Activated CD8-positive, alpha-beta T cell treated with anti-CD3 and anti-CD28 coated beads, Interleukin-2, amount 10 ng/mL, durations not matched to agents 7 days and 5 days (primary cell): ENCODE data around the gene GSTA3. TPM values are rescaled to one million over a fixed set of nuclear protein-coding genes. Genes with fewer than 3 reads are reported as not detected.
"Not testable (repeated sequence)": the region's sequence is repeated elsewhere in the genome, so short reads cannot be mapped to it uniquely, and the experiment has no call there.

Experiments used
- ATAC-seq: fragments of 150-1000 bp; cut with Tn5 transposase; one replicate; pipeline ENCODE4 v1.10.0; 2021; ENCODE audit warnings: moderate library complexity
- CTCF ChIA-PET: fragments of 350-600 bp; sonication (Branson Sonifier 250); formaldehyde crosslinking; loops from one replicate; lab custom pipeline; 2021; ENCODE audit warnings: antibody characterized with exemption; lab: Charles Lee
- POLR2A ChIA-PET: fragments of 350-600 bp; sonication (Branson Sonifier 250); formaldehyde crosslinking; loops from one replicate; lab custom pipeline; 2021; ENCODE audit warnings: antibody characterized with exemption; lab: Charles Lee
- DNase-seq: peaks from one replicate; pipeline ENCODE4 v3.0.0-alpha.2; 2020
- H3K27ac Mint-ChIP-seq: one replicate; pipeline ENCODE4 v1.8.0; 2021; ENCODE audit warnings: mild to moderate bottlenecking, mixed read lengths
- H3K27me3 Mint-ChIP-seq: one replicate; pipeline ENCODE4 v1.8.0; 2021; ENCODE audit warnings: low read depth, mixed read lengths
- H3K36me3 Mint-ChIP-seq: one replicate; pipeline ENCODE4 v1.8.0; 2021; ENCODE audit warnings: low read depth, mixed read lengths
- H3K4me1 Mint-ChIP-seq: one replicate; pipeline ENCODE4 v1.8.0; 2021; ENCODE audit warnings: low read depth, mixed read lengths
- H3K4me3 Mint-ChIP-seq: one replicate; pipeline ENCODE4 v1.8.0; 2021; ENCODE audit warnings: mild to moderate bottlenecking, mixed read lengths
- H3K9me3 Mint-ChIP-seq: one replicate; pipeline ENCODE4 v1.8.0; 2022; ENCODE audit warnings: mixed read lengths; ENCODE audit not compliant: insufficient read depth
- total RNA-seq, 2 experiments: library from RNA; stranded (reverse); gene quantifications; one replicate each; pipeline ENCODE4 v1.2.3, GENCODE V29; 2021

Gene GSTA3
- total RNA-seq, 2 experiments from 2014 or later: not detected

DNA sequence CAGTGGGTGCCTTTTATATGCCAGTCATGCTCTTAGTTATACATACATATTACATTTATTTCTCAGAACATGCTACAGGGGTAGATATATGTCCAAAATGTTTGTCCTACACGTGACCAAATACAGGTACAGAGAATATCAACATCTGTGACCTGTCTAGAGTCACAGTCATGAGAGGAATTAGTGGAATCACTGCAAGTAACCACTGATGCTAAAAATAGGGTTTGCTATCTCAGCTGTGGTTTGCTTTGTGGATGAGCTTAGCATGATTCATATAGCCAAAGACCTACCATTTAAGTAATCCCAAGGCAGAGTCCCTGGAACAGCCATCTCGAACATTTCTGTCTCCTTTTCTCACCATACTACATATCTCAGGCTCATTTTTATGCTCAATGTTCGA, 32.3 kb downstream of the GSTA3 start:
- Mint-ChIP-seq H3K9me3 (no peaks in the 10 kb centered on the region), H3K4me1 (peaks cover 10% of the 10 kb centered on the region), H3K27ac (no peak overlapping the region), H3K4me3 (no peak overlapping the region), H3K36me3 (no peaks in the 10 kb centered on the region), H3K27me3 (peaks cover 7% of the 10 kb centered on the region)
- ChIA-PET POLR2A (no interaction called here), CTCF (no interaction called here)
- ATAC-seq: no peak
- no peak for DNase-seq

DNA sequence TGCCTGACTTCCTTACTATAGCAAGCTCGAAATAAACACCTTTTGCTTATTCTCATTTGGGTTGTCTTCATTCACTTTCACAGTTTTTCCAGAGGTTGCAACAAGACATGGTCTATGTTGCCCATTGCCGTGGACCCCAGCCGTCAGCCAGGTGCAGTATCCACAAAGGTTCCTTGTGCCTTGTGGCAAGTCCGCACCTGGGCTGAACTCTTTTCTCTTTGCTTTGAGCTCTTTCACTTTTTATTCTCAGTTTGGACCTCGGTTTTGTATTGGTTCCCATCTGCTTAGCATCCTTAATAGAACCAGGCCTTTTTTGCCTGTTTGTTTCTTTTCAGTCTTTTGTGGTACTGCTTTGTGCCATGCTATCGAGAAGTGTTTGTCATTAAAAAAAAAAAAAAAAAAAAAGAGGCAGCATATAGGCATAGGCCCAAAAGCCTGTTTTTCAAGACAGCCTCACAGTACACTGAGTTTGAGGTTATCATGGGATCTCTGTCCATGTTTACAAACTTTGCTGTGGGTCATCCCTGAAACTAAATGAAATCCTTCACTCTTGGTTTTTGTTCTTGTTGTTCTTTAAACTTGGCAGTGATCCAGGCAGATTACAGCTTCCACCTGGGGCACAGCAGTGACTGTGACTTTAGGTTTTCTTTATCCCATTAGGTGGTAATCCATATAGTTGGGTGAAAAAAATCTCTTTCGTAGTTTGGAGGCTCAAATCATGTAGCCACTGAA, 33.3 kb downstream of the GSTA3 start:
- peaks cover 14% of the 10 kb centered on the region for H3K27me3 Mint-ChIP-seq
- no peak overlapping the region for H3K27ac Mint-ChIP-seq
- peaks cover 3% of the 10 kb centered on the region for H3K4me1 Mint-ChIP-seq
- no peaks in the 10 kb centered on the region for H3K9me3 Mint-ChIP-seq
- H3K4me3 Mint-ChIP-seq: no peak overlapping the region
- H3K36me3 Mint-ChIP-seq: no peaks in the 10 kb centered on the region
- ATAC-seq (no peak), DNase-seq (no peak)
- ChIA-PET POLR2A (no interaction called here), CTCF (no interaction called here)

DNA sequence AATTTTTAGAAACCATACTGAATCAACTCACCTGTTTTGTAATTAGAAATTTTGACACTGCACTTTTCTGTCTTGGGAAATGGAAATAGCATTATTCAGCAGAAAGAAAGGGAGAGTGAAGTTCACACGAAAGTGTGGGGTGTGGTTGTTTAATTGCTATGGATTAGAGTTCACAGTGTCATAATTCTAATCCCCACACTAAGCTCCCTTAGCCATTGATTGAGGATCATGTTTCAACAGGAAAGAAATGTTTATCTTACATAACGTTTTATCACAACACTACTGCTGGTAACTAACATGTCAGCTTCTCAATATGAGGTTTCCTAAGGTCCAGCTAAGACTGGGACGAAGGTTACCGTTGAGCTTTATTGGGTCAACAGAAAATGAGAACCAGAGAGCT, 37.5 kb downstream of the GSTA3 start:
- ATAC-seq: no peak
- Mint-ChIP-seq H3K27ac (no peak overlapping the region), H3K4me1 (peaks cover 2% of the 10 kb centered on the region), H3K4me3 (no peak overlapping the region), H3K9me3 (no peaks in the 10 kb centered on the region), H3K27me3 (peaks cover 9% of the 10 kb centered on the region), H3K36me3 (no peaks in the 10 kb centered on the region)
- ChIA-PET CTCF (no interaction called here), POLR2A (no interaction called here)
- DNase-seq: no peak

DNA sequence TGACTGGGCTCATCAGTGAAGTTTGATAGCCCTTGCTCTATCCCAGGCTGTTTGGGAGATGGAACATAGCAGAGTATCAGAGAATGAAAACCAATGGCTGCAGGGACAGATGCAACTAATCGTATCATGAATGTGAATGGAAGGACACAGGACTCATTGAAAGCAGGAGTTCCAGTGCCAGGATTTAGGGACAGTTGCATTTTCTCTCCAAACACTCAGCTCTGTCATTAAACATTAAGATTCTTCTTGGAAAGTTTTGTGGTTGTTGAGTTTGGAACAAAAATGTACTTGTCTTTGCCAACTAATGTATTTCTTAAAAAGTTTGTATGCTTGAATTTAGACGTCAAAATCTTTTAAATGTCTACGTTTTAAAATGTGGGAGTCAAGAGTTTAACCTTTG, 37.9 kb downstream of the GSTA3 start:
- ChIA-PET CTCF (no interaction called here), POLR2A (no interaction called here)
- peaks cover 9% of the 10 kb centered on the region for H3K27me3 Mint-ChIP-seq
- DNase-seq (no peak), ATAC-seq (no peak)
- no peak overlapping the region for H3K4me3 Mint-ChIP-seq
- no peaks in the 10 kb centered on the region for H3K9me3 Mint-ChIP-seq
- H3K27ac Mint-ChIP-seq: no peak overlapping the region
- no peaks in the 10 kb centered on the region for H3K36me3 Mint-ChIP-seq
- no peaks in the 10 kb centered on the region for H3K4me1 Mint-ChIP-seq

- H3K27ac Mint-ChIP-seq, ATAC-seq, H3K4me1 Mint-ChIP-seq, POLR2A ChIA-PET, H3K36me3 Mint-ChIP-seq, H3K9me3 Mint-ChIP-seq, CTCF ChIA-PET, H3K27me3 Mint-ChIP-seq, DNase-seq, H3K4me3 Mint-ChIP-seq: not testable (repeated sequence)
These were observed 39.0 kb downstream of the GSTA3 start for GRCh38 chr6:52870335-52871091.

GRCh38 chr6:52868899-52869298, 40.6 kb downstream of the GSTA3 start:
- H3K4me3 Mint-ChIP-seq, ATAC-seq, H3K36me3 Mint-ChIP-seq, H3K4me1 Mint-ChIP-seq, H3K9me3 Mint-ChIP-seq, DNase-seq, POLR2A ChIA-PET, CTCF ChIA-PET, H3K27ac Mint-ChIP-seq: not testable (repeated sequence)
- peaks cover 17% of the 10 kb centered on the region for H3K27me3 Mint-ChIP-seq

- Mint-ChIP-seq H3K27ac (no peak overlapping the region), H3K4me3 (no peak overlapping the region), H3K27me3 (peaks cover 17% of the 10 kb centered on the region), H3K36me3 (no peaks in the 10 kb centered on the region), H3K9me3 (no peaks in the 10 kb centered on the region), H3K4me1 (no peaks in the 10 kb centered on the region)
- ATAC-seq: no peak
- CTCF ChIA-PET: interaction anchor here (0.7 kb wide), 1 partner anchor 14 kb away, joined by 3 read pairs; no protein-coding TSS in a partner anchor
- POLR2A ChIA-PET: no interaction called here
- no peak for DNase-seq
These were observed 41.3 kb downstream of the GSTA3 start for GRCh38 chr6:52868240-52868639.

DNA sequence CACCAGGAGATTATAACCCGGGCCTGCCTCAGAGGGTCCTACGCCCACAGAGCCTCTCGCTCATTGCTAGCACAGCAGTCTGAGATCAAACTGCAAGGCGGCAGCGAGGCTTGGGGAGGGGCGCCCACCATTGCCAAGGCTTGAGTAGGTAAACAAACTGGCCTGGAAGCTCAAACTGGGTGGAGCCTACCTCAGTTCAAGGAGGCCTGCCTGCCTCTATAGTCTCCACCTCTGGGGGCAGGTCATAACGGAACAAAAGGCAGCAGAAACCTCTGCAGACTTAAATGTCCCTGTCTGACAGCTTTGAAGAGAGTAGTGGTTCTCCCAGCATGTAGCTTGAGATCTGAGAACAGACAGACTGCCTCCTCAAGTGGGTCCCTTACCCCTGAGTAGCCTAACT, 48.3 kb downstream of the GSTA3 start:
- H3K27ac Mint-ChIP-seq, H3K4me3 Mint-ChIP-seq, DNase-seq, ATAC-seq, H3K36me3 Mint-ChIP-seq, CTCF ChIA-PET, POLR2A ChIA-PET, H3K4me1 Mint-ChIP-seq, H3K27me3 Mint-ChIP-seq, H3K9me3 Mint-ChIP-seq: not testable (repeated sequence)

GRCh38 chr6:52858416-52858815, 51.1 kb downstream of the GSTA3 start:
- POLR2A ChIA-PET: no interaction called here
- peaks cover 9% of the 10 kb centered on the region for H3K27me3 Mint-ChIP-seq
- no peak overlapping the region for H3K4me3 Mint-ChIP-seq
- CTCF ChIA-PET: no interaction called here
- H3K4me1 Mint-ChIP-seq: no peaks in the 10 kb centered on the region
- DNase-seq: no peak
- no peak for ATAC-seq
- H3K9me3 Mint-ChIP-seq: no peaks in the 10 kb centered on the region
- no peaks in the 10 kb centered on the region for H3K36me3 Mint-ChIP-seq
- no peak overlapping the region for H3K27ac Mint-ChIP-seq

- CTCF ChIA-PET, H3K4me1 Mint-ChIP-seq, H3K36me3 Mint-ChIP-seq, DNase-seq, POLR2A ChIA-PET, ATAC-seq, H3K4me3 Mint-ChIP-seq, H3K9me3 Mint-ChIP-seq, H3K27ac Mint-ChIP-seq: not testable (repeated sequence)
- peaks cover 17% of the 10 kb centered on the region for H3K27me3 Mint-ChIP-seq
These were observed 53.4 kb downstream of the GSTA3 start for GRCh38 chr6:52856137-52856536.

DNA sequence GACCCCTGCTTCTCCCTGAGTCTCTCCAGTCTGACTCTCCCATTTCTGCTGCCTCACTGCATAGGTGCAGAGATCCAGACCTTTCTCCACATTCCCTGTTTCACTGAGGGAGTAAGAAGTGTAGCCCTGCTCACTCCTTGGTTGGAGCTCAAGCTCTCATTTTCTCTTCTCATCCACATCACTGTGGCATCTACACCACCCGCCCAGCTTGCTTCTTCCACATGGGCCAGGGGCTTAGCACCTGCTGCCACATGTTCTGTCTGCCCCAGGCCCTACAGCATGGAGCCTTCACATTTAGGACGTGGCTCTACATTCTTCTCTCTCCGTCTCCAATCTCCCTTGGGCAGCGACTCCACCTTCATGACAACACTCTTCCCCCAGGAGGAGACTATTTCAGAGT, 60.4 kb downstream of the GSTA3 start:
- no peak overlapping the region for H3K4me3 Mint-ChIP-seq
- peaks cover 19% of the 10 kb centered on the region for H3K27me3 Mint-ChIP-seq
- no peaks in the 10 kb centered on the region for H3K4me1 Mint-ChIP-seq
- no peak overlapping the region for H3K27ac Mint-ChIP-seq
- H3K9me3 Mint-ChIP-seq: no peaks in the 10 kb centered on the region
- ChIA-PET POLR2A (no interaction called here), CTCF (no interaction called here)
- DNase-seq (no peak), ATAC-seq (no peak)
- H3K36me3 Mint-ChIP-seq: no peaks in the 10 kb centered on the region
